ENCODE measurements around the gene PRR3. TPM values are rescaled to one million over a fixed set of nuclear protein-coding genes. Genes with fewer than 3 reads are reported as not detected.

PRR3 gene
- total and polyA plus RNA-seq, 2 of the 13 experiments (the other 11 are each of a cell fraction or from before 2014, with no cell fraction given), result 14.6 to 21.2 TPM

DNA sequence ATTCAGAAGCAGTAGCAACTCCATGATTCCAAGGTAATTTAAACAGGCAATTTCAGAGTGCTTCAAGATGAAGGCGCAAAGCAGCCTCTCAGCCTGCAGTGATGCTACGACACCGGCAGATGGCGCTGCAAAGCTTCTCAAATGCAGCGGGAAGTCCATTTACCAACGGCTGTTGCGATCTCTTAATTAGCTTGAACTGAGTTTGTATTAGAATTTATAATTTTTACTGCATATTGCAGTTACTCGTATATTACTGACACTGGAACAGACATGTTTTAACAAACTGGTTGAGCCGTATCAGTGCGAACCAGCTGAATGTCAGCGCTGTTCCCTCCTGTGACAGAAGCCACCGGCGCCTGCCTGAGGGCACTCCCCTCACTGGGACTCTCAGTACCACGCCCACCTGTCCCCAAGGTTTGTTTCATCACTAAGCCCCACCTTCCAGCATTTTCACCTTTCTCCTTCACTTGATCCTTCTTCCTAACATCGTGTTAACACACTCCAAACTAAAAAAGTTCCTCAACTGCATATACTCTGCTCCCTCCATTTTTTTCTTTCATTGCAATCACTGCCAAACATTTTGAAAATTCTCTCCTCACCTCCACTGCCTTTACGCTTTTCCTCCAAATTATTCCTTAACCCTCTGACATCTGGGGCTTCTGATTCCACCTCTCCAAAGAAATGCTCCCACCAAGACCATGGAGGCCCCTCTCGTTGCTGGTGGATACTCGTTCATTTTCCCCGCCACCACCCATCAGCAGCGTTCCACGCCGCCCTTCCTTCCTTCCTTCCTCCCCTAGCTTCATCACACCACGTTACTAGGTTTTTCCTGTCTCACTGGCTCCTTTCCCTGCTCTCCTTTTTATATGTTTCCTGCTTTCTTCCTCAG is 15.3 kb upstream of the PRR3 start (continued):
- TF ChIP-seq HMGXB3 (CRISPR knock-in tag; IDR thresholded peaks at IDR 0.05; ENCODE audit: borderline replicate concordance), result 0 out of 2 replicates have a peak, but pooled peaks have one; percentile 32
- no peak for TF ChIP-seq SAFB2 (CRISPR knock-in tag; IDR thresholded peaks at IDR 0.05; ENCODE audit: borderline replicate concordance, low read depth)
- TF ChIP-seq, protein P1, sequence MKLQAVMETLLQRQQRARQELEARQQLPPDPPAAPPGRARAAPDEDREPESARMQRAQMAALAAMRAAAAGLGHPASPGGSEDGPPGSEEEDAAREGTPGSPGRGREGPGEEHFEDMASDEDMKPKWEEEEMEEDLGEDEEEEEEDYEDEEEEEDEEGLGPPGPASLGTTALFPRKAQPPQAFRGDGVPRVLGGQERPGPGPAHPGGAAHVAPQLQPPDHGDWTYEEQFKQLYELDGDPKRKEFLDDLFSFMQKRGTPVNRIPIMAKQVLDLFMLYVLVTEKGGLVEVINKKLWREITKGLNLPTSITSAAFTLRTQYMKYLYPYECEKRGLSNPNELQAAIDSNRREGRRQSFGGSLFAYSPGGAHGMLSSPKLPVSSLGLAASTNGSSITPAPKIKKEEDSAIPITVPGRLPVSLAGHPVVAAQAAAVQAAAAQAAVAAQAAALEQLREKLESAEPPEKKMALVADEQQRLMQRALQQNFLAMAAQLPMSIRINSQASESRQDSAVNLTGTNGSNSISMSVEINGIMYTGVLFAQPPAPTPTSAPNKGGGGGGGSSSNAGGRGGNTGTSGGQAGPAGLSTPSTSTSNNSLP (IDR thresholded peaks at IDR 0.05; ENCODE audit: low read depth, low read length), result 0 out of 2 replicates have a peak, but pooled peaks have one; percentile 35
- TF ChIP-seq FOXK1 (CRISPR knock-in tag; IDR thresholded peaks at IDR 0.05; ENCODE audit: borderline replicate concordance, low read depth), result peak; percentile 3; the same call in 1 of the 2 replicates
- TF ChIP-seq MIER3 (CRISPR knock-in tag; IDR thresholded peaks at IDR 0.05; ENCODE audit: borderline replicate concordance), result 0 out of 2 replicates have a peak, but pooled peaks have one; percentile 17
- peak; percentile 78 for TF ChIP-seq SAP130 (CRISPR knock-in tag; IDR thresholded peaks at IDR 0.05; ENCODE audit: low read depth)
- peak; percentile 85 for TF ChIP-seq STAG1 (CRISPR knock-in tag; IDR thresholded peaks at IDR 0.05)
- no peak for TF ChIP-seq AHR (CRISPR knock-in tag; IDR thresholded peaks at IDR 0.05)
- peak; percentile 26; the same call in 1 of the 2 replicates for TF ChIP-seq SOX5 (CRISPR knock-in tag; IDR thresholded peaks at IDR 0.05; ENCODE audit: borderline replicate concordance)
- TF ChIP-seq ZNF766 (CRISPR knock-in tag; IDR thresholded peaks at IDR 0.05; ENCODE audit: borderline replicate concordance), result no peak
- no peak for TF ChIP-seq ZNF264 (CRISPR knock-in tag; IDR thresholded peaks at IDR 0.05)
- TF ChIP-seq ZNF350 (CRISPR knock-in tag; IDR thresholded peaks at IDR 0.05; ENCODE audit: borderline replicate concordance, low read depth), result peak; percentile 55; the same call in 1 of the 2 replicates
- TF ChIP-seq TRAFD1 (CRISPR knock-in tag; IDR thresholded peaks at IDR 0.05; ENCODE audit: borderline replicate concordance), result 0 out of 2 replicates have a peak, but pooled peaks have one; percentile 42
- TF ChIP-seq LCORL (IDR thresholded peaks at IDR 0.05), result no peak
- 0 out of 2 replicates have a peak, but pooled peaks have one; percentile 20 for TF ChIP-seq LCORL (CRISPR knock-in tag; IDR thresholded peaks at IDR 0.05)
- TF ChIP-seq, protein P2, sequence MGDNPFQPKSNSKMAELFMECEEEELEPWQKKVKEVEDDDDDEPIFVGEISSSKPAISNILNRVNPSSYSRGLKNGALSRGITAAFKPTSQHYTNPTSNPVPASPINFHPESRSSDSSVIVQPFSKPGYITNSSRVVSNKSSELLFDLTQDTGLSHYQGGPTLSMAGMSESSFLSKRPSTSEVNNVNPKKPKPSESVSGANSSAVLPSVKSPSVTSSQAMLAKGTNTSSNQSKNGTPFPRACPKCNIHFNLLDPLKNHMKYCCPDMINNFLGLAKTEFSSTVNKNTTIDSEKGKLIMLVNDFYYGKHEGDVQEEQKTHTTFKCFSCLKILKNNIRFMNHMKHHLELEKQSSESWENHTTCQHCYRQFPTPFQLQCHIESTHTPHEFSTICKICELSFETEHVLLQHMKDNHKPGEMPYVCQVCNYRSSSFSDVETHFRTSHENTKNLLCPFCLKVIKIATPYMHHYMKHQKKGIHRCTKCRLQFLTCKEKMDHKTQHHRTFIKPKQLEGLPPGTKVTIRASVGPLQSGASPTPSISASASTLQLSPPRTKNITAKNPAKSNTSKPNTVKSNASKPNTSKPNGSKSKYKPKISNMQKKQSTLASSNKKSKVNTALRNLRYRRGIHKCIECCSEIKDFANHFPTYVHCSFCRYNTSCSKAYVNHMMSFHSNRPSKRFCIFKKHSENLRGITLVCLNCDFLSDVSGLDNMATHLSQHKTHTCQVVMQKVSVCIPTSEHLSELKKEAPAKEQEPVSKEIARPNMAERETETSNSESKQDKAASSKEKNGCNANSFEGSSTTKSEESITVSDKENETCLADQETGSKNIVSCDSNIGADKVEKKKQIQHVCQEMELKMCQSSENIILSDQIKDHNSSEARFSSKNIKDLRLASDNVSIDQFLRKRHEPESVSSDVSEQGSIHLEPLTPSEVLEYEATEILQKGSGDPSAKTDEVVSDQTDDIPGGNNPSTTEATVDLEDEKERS (CRISPR knock-in tag; IDR thresholded peaks at IDR 0.05), result no peak
- TF ChIP-seq HDAC1 (CRISPR knock-in tag; IDR thresholded peaks at IDR 0.05), result peak; percentile 49; the same call in 1 of the 2 replicates
